ENCODE measurements around the gene NKD1. TPM values are rescaled to one million over a fixed set of nuclear protein-coding genes. Genes with fewer than 3 reads are reported as not detected.
"Not testable (repeated sequence)": the region's sequence is repeated elsewhere in the genome, so short reads cannot be mapped to it uniquely, and the experiment has no call there.

Gene NKD1
- total and polyA plus RNA-seq, 7 donors = 0.04 to 0.45 (median 0.22) TPM

DNA sequence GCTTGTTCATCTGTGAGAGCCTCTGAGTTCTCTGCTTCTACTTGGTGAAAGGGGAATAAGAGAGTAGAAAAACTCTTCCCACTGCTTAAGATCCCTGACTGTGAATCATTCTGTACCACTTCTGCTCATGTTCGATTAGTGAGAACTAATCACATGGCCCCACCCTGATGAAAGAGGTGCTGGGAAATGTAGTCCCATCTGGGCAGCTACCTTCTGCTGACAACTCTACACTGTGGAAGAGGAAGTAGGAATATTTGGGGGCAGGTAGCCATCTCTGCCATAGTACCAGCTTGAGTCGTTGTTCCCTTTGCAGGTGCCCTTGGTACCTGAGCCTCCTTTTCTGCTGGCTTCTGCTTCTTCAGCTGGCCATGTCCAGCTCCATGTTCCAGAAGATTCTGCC is 29.9 kb downstream of the NKD1 start:
- Histone ChIP-seq H3K27ac (no peak overlapping the region), H3K9me3 (no peaks in the 10 kb centered on the region), H3K36me3 (ENCODE audit: insufficient read depth in 1 of 2, low read depth in 1 of 2) (no peaks in the 10 kb centered on the region), H3K4me1 (no peaks in the 10 kb centered on the region), H3K27me3 (ENCODE audit: insufficient read depth in 3 of 3, low read length in 2 of 3) (no peaks in the 10 kb centered on the region), H3K4me3 (no peak overlapping the region)
- TF ChIP-seq, protein P1, sequence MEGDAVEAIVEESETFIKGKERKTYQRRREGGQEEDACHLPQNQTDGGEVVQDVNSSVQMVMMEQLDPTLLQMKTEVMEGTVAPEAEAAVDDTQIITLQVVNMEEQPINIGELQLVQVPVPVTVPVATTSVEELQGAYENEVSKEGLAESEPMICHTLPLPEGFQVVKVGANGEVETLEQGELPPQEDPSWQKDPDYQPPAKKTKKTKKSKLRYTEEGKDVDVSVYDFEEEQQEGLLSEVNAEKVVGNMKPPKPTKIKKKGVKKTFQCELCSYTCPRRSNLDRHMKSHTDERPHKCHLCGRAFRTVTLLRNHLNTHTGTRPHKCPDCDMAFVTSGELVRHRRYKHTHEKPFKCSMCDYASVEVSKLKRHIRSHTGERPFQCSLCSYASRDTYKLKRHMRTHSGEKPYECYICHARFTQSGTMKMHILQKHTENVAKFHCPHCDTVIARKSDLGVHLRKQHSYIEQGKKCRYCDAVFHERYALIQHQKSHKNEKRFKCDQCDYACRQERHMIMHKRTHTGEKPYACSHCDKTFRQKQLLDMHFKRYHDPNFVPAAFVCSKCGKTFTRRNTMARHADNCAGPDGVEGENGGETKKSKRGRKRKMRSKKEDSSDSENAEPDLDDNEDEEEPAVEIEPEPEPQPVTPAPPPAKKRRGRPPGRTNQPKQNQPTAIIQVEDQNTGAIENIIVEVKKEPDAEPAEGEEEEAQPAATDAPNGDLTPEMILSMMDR (IDR thresholded peaks at IDR 0.05) = no peak
- DNase-seq = no peak
- intact Hi-C loops (cut with DNase I) = no loop called here
- no peak for ATAC-seq
- WGBS, 3 donors = 71 to 79% (median 78%) methylated on average over 2 of the region's 2 CpGs

DNA sequence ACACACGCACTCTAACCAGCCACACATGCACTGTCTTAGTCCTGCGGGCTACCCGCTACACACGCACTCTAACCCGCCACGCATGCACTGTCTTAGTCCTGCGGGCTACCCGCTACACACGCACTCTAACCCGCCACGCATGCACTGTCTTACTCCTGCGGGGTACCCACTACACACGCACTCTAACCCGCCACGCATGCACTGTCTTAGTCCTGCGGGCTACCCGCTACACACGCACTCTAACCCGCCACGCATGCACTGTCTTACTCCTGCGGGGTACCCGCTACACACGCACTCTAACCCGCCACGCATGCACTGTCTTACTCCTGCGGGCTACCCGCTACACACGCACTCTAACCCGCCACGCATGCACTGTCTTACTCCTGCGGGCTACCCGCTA is 31.2 kb downstream of the NKD1 start:
- DNase-seq; H3K36me3 ChIP-seq (ENCODE audit: insufficient read depth in 1 of 2, low read depth in 1 of 2); H3K27ac ChIP-seq; H3K4me3 ChIP-seq; H3K27me3 ChIP-seq (ENCODE audit: insufficient read depth in 3 of 3, low read length in 2 of 3); ATAC-seq; intact Hi-C loops (cut with DNase I); H3K4me1 ChIP-seq; H3K9me3 ChIP-seq: not testable (repeated sequence)
- 98 to 99% (median 99%) methylated on average over 29 to 32 of the region's 32 CpGs for WGBS, 3 donors

DNA sequence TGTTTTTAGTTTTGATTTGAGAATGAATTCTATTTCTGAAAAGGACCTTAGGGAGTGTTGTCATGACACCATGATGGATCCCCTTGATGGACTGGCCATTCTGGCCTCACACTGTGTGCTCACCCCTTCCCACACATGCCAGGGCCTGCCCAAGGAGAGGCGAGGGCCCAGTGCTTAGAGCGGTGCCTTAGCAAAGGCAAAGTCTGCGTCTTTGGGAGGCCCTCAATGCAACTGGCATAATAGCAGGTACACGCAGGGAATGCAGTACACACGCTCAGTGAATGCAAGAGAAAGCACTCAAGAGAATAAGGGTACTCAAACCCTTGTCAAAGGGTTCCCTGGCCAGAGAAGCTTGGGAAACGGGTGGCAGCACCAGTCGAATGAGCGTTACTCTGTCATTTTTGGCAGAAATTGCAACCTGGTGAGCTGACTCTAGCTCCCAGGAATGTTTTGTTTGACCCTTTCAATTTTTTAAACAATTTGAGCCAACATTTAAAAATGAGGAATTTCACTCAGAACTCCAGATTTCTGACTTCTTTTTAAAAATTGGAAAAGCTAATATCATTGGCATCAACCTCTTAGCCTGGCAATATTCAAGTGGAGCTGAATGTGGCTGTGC is 32.1 kb downstream of the NKD1 start:
- H3K4me3 ChIP-seq = no peak overlapping the region
- intact Hi-C loops (cut with DNase I) = no loop called here
- H3K9me3 ChIP-seq = no peaks in the 10 kb centered on the region
- H3K27me3 ChIP-seq (ENCODE audit: insufficient read depth in 3 of 3, low read length in 2 of 3) = no peaks in the 10 kb centered on the region
- H3K4me1 ChIP-seq = no peaks in the 10 kb centered on the region
- WGBS, 3 donors = 76 to 85% (median 77%) methylated on average over 8 of the region's 8 CpGs
- no peak overlapping the region for H3K27ac ChIP-seq
- DNase-seq (no peak), ATAC-seq (no peak)
- no peaks in the 10 kb centered on the region for H3K36me3 ChIP-seq (ENCODE audit: insufficient read depth in 1 of 2, low read depth in 1 of 2)
- TF ChIP-seq, protein P1 (IDR thresholded peaks at IDR 0.05) = no peak

DNA sequence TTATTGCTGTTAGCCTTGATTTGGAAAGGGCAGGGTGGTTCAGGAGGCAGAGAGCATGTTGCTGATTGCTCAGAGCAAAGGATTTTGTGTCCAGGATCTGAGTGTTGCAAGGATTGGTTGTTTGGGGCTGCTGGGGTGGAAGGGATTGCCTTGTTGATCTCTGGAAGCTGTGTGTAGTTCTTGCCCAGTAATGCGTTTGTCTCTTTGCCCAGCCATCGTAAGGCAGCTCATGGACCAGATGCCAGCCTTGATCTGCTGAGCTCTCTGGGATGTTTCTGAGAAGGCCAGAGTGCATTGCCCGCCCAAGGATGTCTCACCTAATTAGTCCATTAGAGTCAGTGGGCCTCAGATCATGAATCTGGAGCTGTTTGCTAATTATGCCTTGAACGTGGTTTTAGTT is 33.6 kb downstream of the NKD1 start:
- H3K27ac ChIP-seq = no peak overlapping the region
- H3K36me3 ChIP-seq (ENCODE audit: insufficient read depth in 1 of 2, low read depth in 1 of 2) = no peaks in the 10 kb centered on the region
- no peak overlapping the region for H3K4me3 ChIP-seq
- DNase-seq (no peak), ATAC-seq (no peak)
- H3K4me1 ChIP-seq = no peaks in the 10 kb centered on the region
- H3K27me3 ChIP-seq (ENCODE audit: insufficient read depth in 3 of 3, low read length in 2 of 3) = no peaks in the 10 kb centered on the region
- TF ChIP-seq, protein P1 (IDR thresholded peaks at IDR 0.05) = no peak
- 37 to 56% (median 49%) methylated on average over 4 of the region's 4 CpGs for WGBS, 3 donors
- no peaks in the 10 kb centered on the region for H3K9me3 ChIP-seq
- intact Hi-C loops (cut with DNase I) = no loop called here

DNA sequence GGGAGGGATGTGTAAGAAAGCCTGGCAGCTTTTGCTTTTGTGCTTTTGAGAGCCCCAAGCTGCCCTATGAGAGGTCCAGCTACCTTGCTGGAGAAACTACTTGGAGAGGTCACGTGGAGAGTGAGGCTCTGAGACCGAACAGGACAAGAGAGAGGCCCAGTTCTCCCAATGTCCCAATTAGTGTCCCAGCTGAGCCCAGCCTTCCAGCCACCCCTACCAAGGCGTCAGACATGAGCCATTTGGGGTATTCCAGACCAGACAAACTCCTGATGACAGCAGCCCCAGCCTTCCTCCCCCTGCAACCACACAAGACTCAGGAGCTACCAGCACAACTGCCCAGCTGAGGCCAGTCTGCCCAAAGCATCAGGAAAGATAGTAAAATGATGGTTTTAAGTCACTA is 35.0 kb downstream of the NKD1 start:
- Histone ChIP-seq H3K36me3 (ENCODE audit: insufficient read depth in 1 of 2, low read depth in 1 of 2) (no peaks in the 10 kb centered on the region), H3K4me1 (no peaks in the 10 kb centered on the region), H3K27me3 (ENCODE audit: insufficient read depth in 3 of 3, low read length in 2 of 3) (no peaks in the 10 kb centered on the region), H3K27ac (no peak overlapping the region), H3K4me3 (no peak overlapping the region), H3K9me3 (no peaks in the 10 kb centered on the region)
- no peak for DNase-seq
- no peak for ATAC-seq
- WGBS, 3 donors = 93 to 99% (median 95%) methylated on average over 3 of the region's 3 CpGs
- TF ChIP-seq, protein P1 (IDR thresholded peaks at IDR 0.05) = no peak
- intact Hi-C loops (cut with DNase I) = no loop called here
